ENCODE results near the gene RASL10A.
A peak's percentile ranks its signal among the peaks of the same experiment; 100 is the strongest.

RASL10A gene

DNA sequence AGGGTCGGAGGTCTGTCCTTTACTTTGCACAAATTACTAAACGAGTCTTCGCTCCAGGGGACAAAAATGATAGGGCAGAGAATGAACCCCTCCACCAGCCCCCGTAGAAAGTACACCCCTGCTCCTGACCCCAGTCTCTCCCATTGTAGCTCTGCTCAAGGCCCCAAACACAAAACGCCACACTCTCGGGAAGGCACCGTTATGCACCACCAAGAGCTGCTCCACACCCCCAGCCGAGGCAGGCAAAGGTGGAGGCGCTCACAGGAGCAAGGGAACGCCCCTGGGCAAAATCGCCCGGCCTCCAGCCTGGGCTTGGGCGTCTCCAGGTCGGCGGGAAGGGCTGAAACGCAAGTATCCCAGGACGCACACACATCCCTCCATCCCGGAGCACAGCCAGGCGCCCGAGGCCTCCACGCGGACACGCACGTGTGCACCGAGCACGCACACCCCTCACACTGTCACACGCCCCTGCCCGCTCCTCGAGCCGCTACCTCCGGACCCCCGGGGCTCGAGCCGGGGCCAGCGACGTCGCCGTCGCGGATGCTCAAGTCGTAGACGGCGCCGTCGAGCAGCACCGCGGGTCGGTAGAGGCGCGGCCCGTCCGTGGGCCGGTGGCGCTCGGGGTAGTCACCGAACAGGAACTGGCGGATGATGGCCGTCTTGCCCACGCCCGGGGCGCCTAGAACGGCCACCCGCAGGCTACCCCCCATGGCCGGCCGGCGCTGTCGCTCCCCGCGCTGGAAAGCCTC, 786 bp downstream of the RASL10A start:
- no peak for DNase-seq (ENCODE audit: low read depth)
- H3K4me3 ChIP-seq (replicated peaks; ENCODE audit: low read depth, low read length): no peak overlapping the region
- TF ChIP-seq, protein P1, sequence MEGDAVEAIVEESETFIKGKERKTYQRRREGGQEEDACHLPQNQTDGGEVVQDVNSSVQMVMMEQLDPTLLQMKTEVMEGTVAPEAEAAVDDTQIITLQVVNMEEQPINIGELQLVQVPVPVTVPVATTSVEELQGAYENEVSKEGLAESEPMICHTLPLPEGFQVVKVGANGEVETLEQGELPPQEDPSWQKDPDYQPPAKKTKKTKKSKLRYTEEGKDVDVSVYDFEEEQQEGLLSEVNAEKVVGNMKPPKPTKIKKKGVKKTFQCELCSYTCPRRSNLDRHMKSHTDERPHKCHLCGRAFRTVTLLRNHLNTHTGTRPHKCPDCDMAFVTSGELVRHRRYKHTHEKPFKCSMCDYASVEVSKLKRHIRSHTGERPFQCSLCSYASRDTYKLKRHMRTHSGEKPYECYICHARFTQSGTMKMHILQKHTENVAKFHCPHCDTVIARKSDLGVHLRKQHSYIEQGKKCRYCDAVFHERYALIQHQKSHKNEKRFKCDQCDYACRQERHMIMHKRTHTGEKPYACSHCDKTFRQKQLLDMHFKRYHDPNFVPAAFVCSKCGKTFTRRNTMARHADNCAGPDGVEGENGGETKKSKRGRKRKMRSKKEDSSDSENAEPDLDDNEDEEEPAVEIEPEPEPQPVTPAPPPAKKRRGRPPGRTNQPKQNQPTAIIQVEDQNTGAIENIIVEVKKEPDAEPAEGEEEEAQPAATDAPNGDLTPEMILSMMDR (IDR thresholded peaks at IDR 0.05; ENCODE audit: low read length, missing control alignments): no peak

DNA sequence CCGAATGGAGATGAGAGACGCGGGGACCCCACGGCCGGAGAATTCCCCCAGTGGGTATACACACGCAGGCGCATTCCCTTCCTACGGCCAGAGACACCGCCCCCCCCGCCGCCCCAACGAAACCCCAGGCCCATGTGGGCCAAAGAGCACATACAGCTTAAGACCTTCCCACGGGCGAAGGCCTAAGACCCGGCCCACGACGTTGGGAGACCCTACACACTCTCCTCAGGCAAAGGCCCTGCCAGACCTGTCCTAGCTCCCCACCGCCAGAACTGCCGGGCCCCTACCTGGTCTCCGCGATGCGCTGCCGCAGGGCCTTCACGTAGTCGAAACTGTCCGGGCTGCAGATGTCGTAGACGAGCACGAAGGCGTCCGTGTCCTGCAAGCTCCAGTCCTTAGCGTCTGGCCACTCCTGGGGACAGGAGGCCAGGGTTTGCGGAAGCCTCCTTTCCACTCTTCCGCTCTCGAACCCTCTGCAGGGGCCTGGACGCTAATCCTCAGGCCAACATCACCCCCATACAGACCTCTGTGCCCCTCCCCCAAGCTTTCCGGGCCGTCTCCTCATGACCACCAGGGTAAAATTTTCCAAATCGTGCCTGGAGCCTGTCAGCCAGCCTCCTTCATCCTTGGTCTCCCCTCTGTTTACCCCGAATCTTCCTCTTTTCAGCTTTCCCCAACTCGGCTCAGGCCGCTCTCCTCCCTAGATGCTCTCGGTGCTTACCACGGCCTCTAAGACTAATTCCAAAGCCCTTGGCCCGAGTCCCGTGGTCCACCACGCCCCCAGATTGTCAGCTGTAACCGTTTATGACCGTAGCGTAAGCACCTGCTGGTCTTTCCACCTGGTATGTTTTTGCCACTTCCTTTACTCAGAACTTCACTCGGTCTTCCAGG, 1.7 kb downstream of the RASL10A start:
- TF ChIP-seq, protein P1 (IDR thresholded peaks at IDR 0.05; ENCODE audit: low read length, missing control alignments): no peak
- no peak for DNase-seq (ENCODE audit: low read depth)

DNA sequence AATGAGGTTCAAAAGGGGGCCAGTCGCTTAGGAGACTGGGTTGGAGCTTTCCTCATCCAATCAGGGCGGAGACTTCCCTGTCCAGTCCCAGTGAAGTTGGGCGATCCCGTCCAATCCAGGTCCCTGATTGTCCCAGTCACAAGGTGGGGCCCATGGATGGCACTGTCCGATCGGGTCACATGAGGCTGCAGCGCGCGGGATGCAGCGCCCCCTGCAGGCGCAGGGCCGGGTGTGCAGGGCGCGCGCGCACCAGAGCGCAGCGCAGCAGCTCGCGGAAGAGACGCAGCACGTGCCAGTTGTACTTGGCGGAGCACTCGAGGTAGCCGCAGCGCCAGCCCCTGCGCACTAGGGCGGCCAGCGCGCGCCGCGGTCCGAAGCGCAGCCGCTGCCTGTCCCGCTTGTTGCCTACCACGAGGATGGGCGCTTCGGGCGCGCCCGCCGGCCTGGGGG, 2.3 kb downstream of the RASL10A start:
- peak; percentile 55 for DNase-seq (ENCODE audit: low read depth)
- H3K4me3 ChIP-seq (replicated peaks; ENCODE audit: low read depth, low read length): no peak overlapping the region
- TF ChIP-seq, protein P1 (IDR thresholded peaks at IDR 0.05; ENCODE audit: low read length, missing control alignments): peak; percentile 38

More for the DNA sequence above, 1.7 kb downstream of the RASL10A start:
- no peak overlapping the region for H3K4me3 ChIP-seq (replicated peaks; ENCODE audit: low read depth, low read length)

DNA sequence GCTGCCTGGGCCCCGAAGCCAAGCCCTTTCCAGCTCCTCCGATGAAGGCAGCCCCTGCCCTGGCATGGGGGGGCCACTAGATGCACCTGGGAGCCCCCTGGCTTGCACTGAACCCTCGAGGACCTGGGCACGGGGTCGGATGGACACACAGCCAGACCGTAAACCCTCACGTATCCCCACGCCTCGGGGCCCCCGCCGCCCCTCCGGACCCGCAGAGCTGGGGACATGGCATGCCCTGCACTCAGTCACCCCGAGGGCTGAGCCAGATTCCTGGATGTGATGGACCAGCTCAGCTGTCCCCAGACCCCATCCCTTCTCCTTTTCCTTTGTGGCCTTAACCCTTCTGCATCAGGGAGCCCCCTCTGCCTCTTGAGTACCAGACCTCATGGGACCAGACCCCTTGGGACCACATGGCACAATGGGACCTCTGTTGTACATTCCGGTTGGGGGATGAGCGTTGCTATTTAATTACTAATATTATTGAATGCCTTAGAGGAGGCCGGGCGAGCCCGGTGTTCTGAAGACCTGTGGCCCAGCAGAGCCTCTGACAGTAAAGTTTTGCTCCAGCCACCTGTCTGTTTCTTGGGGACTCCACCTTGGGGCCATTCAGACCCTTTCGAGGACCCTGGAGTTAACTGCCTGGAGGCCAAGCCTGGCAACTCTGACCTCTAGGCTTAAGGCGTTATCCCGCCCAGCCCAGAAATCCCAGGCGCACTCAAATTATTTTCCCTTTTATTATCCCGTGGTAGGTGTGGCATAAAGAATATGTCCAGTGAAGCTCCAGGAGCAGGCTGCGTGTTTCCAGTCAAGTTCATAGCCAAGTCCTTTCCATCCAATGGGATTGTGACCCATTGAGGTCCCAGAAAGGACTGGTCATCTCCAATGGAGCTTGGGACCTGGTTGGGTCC, 3.0 kb downstream of the RASL10A start:
- H3K4me3 ChIP-seq (replicated peaks; ENCODE audit: low read depth, low read length): no peak overlapping the region
- DNase-seq (ENCODE audit: low read depth): no peak

DNA sequence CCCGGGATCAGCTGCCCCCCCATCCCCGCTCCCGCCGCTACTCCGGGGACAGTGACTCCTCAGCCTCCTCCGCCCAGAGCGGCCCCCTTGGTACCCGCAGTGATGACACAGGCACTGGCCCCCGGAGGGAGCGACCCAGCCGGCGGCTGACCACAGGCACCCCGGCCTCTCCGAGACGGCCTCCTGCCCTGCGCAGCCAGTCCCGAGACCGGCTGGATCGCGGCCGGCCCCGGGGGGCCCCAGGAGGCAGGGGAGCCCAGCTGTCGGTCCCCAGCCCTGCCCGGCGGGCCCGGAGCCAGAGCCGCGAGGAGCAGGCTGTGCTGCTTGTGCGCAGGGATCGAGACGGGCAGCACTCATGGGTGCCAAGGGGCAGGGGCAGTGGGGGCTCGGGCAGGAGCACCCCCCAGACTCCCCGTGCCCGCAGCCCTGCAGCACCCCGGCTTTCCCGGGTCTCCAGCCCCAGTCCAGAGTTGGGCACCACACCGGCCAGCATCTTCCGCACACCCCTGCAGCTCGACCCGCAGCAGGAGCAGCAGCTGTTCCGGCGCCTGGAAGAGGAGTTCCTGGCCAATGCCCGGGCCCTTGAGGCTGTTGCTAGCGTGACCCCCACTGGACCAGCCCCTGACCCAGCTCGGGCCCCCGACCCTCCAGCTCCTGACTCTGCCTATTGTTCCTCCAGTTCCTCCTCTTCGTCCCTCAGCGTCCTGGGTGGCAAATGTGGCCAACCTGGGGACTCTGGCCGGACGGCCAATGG, 3.9 kb downstream of the RASL10A start:
- TF ChIP-seq, protein P1 (IDR thresholded peaks at IDR 0.05; ENCODE audit: low read length, missing control alignments): no peak
- no peak overlapping the region for H3K4me3 ChIP-seq (replicated peaks; ENCODE audit: low read depth, low read length)
- no peak for DNase-seq (ENCODE audit: low read depth)

More for the DNA sequence above, 3.0 kb downstream of the RASL10A start:
- TF ChIP-seq, protein P1 (IDR thresholded peaks at IDR 0.05; ENCODE audit: low read length, missing control alignments): no peak

Measured in fibroblast of pulmonary artery (primary cell).